Aorta (tissue), 5 donors: Measurements from ENCODE around the gene PCED1B. TPM values are rescaled to one million over a fixed set of nuclear protein-coding genes. Genes with fewer than 3 reads are reported as not detected.

ENCODE experiments used
- ATAC-seq: fragments of 200-7000 bp; cut with Tn5 transposase; one replicate; pipeline ENCODE4 v1.9.1; 2022; ENCODE audit warnings: moderate library complexity; ENCODE audit not compliant: low FRiP score
- DNase-seq, 2 donors: peaks; one replicate each; pipeline ENCODE4 v3.0.0-alpha.2; 2020
- H3K27ac ChIP-seq, 2 donors: one replicate each; pipeline ENCODE4 v1.5.1; 2013; ENCODE audit warnings: low read length in 2 of 2, mild to moderate bottlenecking in 2 of 2, moderate library complexity in 2 of 2, control low read depth in 1 of 2, inconsistent platforms in 1 of 2, low read depth in 1 of 2
- H3K27me3 ChIP-seq, 2 donors: one replicate each; pipeline ENCODE4 v1.6.1; 2013; ENCODE audit warnings: control low read depth in 1 of 2, low read length in 1 of 2, mild to moderate bottlenecking in 1 of 2, moderate library complexity in 1 of 2; ENCODE audit not compliant: insufficient read depth in 2 of 2, control insufficient read depth in 1 of 2
- H3K36me3 ChIP-seq, 2 donors: one replicate each; pipeline ENCODE4 v1.6.1; 2013; ENCODE audit warnings: control low read depth in 1 of 2, low read length in 1 of 2, mild to moderate bottlenecking in 1 of 2; ENCODE audit not compliant: insufficient read depth in 2 of 2, control insufficient read depth in 1 of 2
- H3K4me1 ChIP-seq, 2 donors: one replicate each; pipeline ENCODE4 v1.6.1; 2013; ENCODE audit warnings: low read length in 2 of 2, control low read depth in 1 of 2, mild to moderate bottlenecking in 1 of 2, moderate library complexity in 1 of 2; ENCODE audit not compliant: insufficient read depth in 2 of 2, control insufficient read depth in 1 of 2
- H3K4me3 ChIP-seq, 2 donors: one replicate each; pipeline ENCODE4 v1.5.1; 2013; ENCODE audit warnings: low read length in 2 of 2, control low read depth in 1 of 2, mild to moderate bottlenecking in 1 of 2
- H3K9me3 ChIP-seq: one replicate; pipeline ENCODE4 v1.6.1; 2013; ENCODE audit warnings: mild to moderate bottlenecking, low read length; ENCODE audit not compliant: control insufficient read depth
- WGBS, 2 donors: extraction: QIAGEN DNeasy Blood & Tissue Kit; methylation state at CpG; one replicate each; pipeline ENCODE4 v1.1.7; 2013; 5-methylcytosine and 5-hydroxymethylcytosine counted together
- intact Hi-C, 2 donors: fragments of 100-400 bp; cut with DNase I; formaldehyde crosslinking; loops; one replicate each; pipeline versions ENCODE4 v1.14.2 to v1.15.0; 2022
- microRNA-seq, 2 donors: library from miRNA; unstranded; fragments of <30 nt; microRNA quantifications; one replicate each; pipeline ENCODE4 v1.2.0, GENCODE V29; 2020
- polyA plus RNA-seq, 2 donors: library from polyadenylated mRNA; stranded (reverse); fragments of 200-250 nt; gene quantifications; one replicate each; pipeline ENCODE4 v1.2.3, GENCODE V29; 2013
- total RNA-seq, 2 donors: library from RNA; stranded (reverse); fragmentation: NEBNext Ultra II Directional; extraction: Animal tissue kit (Norgen Biotek cat#: 25700); gene quantifications; one replicate each; pipeline ENCODE4 v1.2.1, GENCODE V29; 2021
- donor health status: healthy with polysubstance abuse.
- donor health status: Bipolar disorder and iron deficiency.
- donor health status: DM: no; HTN: no; CAD: no.
- donor health status: DM: no; HTN: no; CAD: no.
- donor health status: DM: yes; HTN: yes; CAD: no.

Gene PCED1B
- total and polyA plus RNA-seq, 4 donors: 2.0 to 12.6 (median 11.6) TPM

GRCh38 chr12:47280543-47281300 lies 201.3 kb downstream of the PCED1B start:
- intact Hi-C loops: no loop called here
- 92 to 97% methylated on average over 7 of the region's 7 CpGs for WGBS, 2 donors
- H3K27me3 ChIP-seq: no peaks in the 10 kb centered on the region
- DNase-seq: no peak
- H3K4me3 ChIP-seq: no peak overlapping the region
- no peak overlapping the region for H3K27ac ChIP-seq
- no peak for ATAC-seq
- peaks cover 2% of the 10 kb centered on the region in 2 donors for H3K4me1 ChIP-seq
- no peaks in the 10 kb centered on the region for H3K9me3 ChIP-seq
- no peaks in the 10 kb centered on the region for H3K36me3 ChIP-seq

GRCh38 chr12:47281667-47282171 lies 202.3 kb downstream of the PCED1B start:
- ATAC-seq (no peak), DNase-seq (no peak)
- Histone ChIP-seq H3K27me3 (no peaks in the 10 kb centered on the region), H3K27ac (no peak overlapping the region), H3K9me3 (no peaks in the 10 kb centered on the region), H3K4me1 (peaks cover 2% of the 10 kb centered on the region in 2 donors), H3K36me3 (no peaks in the 10 kb centered on the region), H3K4me3 (no peak overlapping the region)
- 44 to 52% methylated on average over 4 of the region's 4 CpGs for WGBS, 2 donors
- intact Hi-C loops: no loop called here

DNA sequence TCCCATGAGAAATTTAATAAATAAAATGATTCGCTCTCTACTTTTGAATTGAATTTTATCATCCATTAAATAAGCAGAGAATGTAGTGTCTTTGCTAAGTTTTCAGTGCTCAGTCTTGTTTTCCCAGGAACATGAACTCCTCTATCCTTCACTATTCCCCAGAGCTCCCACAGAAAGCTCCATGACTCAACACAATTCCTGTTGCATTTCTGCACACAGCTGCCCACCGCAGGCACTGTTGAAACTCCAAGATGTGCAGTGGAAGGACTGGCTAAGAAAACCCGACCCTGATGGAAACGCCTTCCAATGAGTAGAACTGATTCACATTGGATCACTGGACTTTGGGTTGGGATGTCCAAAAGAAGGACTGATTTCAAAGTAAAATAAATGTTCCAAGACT lies 202.8 kb downstream of the PCED1B start:
- ATAC-seq: no peak

More for the DNA sequence above, 202.8 kb downstream of the PCED1B start:
- no peak for DNase-seq
- H3K9me3 ChIP-seq: no peaks in the 10 kb centered on the region
- H3K27ac ChIP-seq: no peak overlapping the region
- H3K4me3 ChIP-seq: no peak overlapping the region
- 72% methylated on average over 4 of the region's 4 CpGs for WGBS, 2 donors
- intact Hi-C loops: no loop called here
- no peaks in the 10 kb centered on the region for H3K36me3 ChIP-seq
- peaks cover 2% of the 10 kb centered on the region in 2 donors for H3K4me1 ChIP-seq
- no peaks in the 10 kb centered on the region for H3K27me3 ChIP-seq

Small RNAs within 50 kb of the gene (microRNA-seq; reads per million reads assigned to microRNA genes)
- 0 reads per million in 2 donors for gene MIR4698

Other genes starting within 250 kb of the PCED1B start
- gene AMIGO2, start 338 bp downstream of the PCED1B start, total RNA-seq: 10 to 100 TPM; 23.1 to 72.1 TPM
- gene AMIGO2, start 338 bp downstream of the PCED1B start, polyA plus RNA-seq: 10 to 100 TPM; 12.0 to 39.2 TPM